ENCODE measurements around the gene PRICKLE4.

Gene PRICKLE4

DNA sequence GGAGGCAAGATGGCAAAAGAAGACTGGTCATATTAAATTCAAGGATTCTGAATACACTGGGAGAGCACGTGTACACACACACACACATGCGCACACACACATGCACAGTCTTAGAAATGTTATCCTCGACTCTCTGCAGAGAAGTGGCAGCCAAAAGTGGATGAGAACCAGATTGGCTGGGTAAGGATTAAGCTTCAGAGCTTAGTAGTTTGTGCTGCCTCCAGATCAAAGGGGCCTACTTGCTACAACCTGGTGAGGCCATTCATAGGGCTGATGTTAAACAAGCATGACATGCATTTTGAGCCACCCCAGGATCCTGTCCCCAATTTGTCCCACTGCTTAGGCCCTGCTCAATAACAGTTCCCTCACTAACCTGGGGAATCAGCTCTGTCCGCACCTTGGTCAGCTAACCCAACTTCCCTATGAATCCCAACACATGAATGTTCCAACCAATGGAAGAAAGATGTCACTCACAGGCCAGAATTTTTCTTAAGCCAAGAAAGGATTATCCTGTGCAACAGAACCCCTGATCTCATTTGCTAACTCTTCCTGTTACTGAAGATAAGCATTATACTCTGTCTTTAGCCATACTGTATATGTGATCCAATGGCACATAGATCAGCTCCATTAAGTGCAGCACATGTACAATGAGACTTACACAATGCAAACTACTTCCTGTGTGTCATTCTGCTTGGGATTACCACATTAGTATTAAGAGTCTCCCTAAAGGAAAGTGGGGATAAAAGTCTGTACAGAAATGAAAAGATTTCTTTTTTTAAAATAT, 37.9 kb downstream of the PRICKLE4 start:
- TF ChIP-seq, protein P1, sequence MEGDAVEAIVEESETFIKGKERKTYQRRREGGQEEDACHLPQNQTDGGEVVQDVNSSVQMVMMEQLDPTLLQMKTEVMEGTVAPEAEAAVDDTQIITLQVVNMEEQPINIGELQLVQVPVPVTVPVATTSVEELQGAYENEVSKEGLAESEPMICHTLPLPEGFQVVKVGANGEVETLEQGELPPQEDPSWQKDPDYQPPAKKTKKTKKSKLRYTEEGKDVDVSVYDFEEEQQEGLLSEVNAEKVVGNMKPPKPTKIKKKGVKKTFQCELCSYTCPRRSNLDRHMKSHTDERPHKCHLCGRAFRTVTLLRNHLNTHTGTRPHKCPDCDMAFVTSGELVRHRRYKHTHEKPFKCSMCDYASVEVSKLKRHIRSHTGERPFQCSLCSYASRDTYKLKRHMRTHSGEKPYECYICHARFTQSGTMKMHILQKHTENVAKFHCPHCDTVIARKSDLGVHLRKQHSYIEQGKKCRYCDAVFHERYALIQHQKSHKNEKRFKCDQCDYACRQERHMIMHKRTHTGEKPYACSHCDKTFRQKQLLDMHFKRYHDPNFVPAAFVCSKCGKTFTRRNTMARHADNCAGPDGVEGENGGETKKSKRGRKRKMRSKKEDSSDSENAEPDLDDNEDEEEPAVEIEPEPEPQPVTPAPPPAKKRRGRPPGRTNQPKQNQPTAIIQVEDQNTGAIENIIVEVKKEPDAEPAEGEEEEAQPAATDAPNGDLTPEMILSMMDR (IDR thresholded peaks at IDR 0.05; ENCODE audit: low read depth, low read length, missing control alignments) = no peak
- in situ Hi-C loops (cut with HindIII; ENCODE audit: low sequenced_read_pairs) = no loop called here
- H3K4me3 ChIP-seq (ENCODE audit: low read depth, low read length) = no peak overlapping the region
- no peak for DNase-seq (ENCODE audit: low read depth)

DNA sequence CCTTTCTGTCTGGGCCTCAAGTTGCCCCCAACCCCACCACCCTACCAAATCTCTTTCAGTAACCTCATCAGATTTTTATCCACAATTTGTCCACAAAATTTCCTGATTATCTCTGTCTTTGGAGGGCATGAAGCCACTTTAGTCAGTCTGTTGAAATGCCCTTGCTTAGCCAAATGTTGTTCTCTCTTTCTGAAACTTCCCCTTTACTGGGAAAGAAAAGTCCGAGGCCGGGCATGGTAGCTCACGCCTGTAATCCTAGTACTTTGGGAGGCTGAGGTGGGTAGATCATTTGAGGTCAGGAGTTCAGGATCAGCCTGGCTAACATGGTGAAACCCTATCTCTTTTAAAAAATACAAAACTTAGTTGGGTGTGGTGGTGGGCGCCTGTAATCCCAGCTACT, 40.7 kb downstream of the PRICKLE4 start:
- DNase-seq (ENCODE audit: low read depth) = no peak

DNA sequence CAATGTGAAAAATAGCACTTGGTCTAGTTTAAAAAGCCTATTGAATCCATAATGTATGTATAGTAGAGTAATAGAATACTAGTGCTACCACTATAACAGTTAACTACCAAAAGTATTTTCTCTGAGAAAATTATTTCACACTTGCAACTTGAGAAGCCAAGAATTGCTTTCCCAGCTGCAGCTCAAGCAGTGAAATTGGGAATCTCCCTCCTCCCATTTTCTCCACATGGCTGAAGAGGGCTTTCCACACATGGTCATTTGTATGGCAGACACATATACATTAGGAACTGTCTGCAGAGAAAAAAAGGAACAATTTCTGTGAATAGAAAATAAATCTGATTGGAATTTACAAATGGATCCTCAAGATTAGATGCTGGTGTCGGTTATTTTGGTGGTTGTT, 41.4 kb downstream of the PRICKLE4 start:
- in situ Hi-C loops (cut with HindIII; ENCODE audit: low sequenced_read_pairs) = no loop called here
- no peak overlapping the region for H3K4me3 ChIP-seq (ENCODE audit: low read depth, low read length)
- TF ChIP-seq, protein P1 (IDR thresholded peaks at IDR 0.05; ENCODE audit: low read depth, low read length, missing control alignments) = no peak
- no peak for DNase-seq (ENCODE audit: low read depth)

More for the DNA sequence above, 40.7 kb downstream of the PRICKLE4 start:
- in situ Hi-C loops (cut with HindIII; ENCODE audit: low sequenced_read_pairs) = no loop called here
- H3K4me3 ChIP-seq (ENCODE audit: low read depth, low read length) = no peak overlapping the region
- TF ChIP-seq, protein P1 (IDR thresholded peaks at IDR 0.05; ENCODE audit: low read depth, low read length, missing control alignments) = no peak

DNA sequence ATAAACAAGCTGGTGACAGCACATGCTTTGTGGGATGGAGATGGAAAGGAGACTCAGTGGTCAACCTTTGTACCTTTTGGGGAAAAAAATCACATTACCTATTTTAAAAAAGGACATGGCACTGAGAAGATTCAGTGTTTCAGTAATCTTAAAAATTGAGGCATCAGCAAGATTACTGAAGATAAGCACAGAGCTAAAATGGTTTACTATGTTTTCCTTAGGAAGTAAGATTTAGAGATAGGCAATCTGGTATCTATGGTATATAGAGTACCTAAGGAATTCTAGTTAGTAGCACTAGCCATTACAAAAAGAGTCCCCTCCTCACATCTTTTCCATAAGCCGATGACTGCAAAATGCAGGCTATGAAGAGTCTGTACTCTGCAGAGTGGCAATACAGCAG, 42.6 kb downstream of the PRICKLE4 start:
- no peak for DNase-seq (ENCODE audit: low read depth)
- TF ChIP-seq, protein P1 (IDR thresholded peaks at IDR 0.05; ENCODE audit: low read depth, low read length, missing control alignments) = no peak
- in situ Hi-C loops (cut with HindIII; ENCODE audit: low sequenced_read_pairs) = no loop called here

DNA sequence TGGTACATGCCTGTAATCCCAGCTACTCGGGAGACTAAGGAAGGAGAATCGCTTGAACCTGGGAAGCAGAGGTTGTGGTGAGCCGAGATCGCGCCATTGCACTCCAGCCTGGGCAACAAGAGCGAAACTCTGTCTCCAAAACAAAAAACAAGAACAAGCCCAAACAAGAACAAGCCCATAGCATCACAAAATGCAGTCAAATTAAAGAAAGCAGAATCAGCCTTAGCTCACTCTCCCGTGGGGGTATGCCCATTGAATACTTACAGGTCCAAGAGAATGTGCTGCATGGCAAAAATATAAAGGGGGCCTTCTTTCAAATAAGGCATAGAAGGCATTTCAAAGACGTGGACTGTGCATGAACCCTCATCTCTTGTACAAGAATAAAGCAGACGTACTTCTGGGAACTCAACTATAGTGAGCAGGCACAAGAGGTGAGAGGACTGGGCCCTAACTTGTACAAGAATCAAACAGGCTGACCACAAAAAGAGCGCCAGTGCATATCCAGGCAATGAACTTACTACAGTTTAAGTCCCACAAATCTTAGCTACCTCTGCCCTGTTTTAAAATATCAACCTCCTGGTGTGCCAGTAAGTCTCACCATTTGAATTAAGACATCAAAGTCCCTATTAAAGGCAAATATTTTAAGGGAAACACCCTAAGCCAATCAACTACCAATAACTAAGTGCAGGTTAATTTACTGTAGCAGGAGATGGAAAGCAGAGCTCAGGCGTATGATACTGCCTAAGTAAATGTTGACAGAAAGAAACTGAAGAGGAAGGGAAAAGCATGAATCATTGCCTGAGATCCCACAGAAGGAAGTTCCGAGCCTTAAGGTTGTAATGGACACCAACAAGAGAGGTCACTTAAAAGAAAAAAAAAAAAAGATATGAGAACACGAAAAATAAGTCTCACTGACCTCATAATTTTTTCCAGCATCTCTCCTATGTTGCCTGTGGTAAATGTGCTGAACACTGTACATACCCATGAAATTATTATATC, 44.3 kb downstream of the PRICKLE4 start:
- in situ Hi-C loops (cut with HindIII; ENCODE audit: low sequenced_read_pairs) = no loop called here

More for the DNA sequence above, 42.6 kb downstream of the PRICKLE4 start:
- no peak overlapping the region for H3K4me3 ChIP-seq (ENCODE audit: low read depth, low read length)

More for the DNA sequence above, 44.3 kb downstream of the PRICKLE4 start:
- H3K4me3 ChIP-seq (ENCODE audit: low read depth, low read length) = no peak overlapping the region
- TF ChIP-seq, protein P1 (IDR thresholded peaks at IDR 0.05; ENCODE audit: low read depth, low read length, missing control alignments) = no peak
- no peak for DNase-seq (ENCODE audit: low read depth)

All from astrocyte of the cerebellum (primary cell).